ENCODE data around the gene YOD1.

Gene YOD1

GRCh38 chr1:207078578-207079132 lies 27.6 kb upstream of the YOD1 start:
- TF ChIP-seq GATA2 (IDR thresholded peaks at IDR 0.05; ENCODE audit: low read depth, low read length) (no peak), GATA3 (IDR thresholded peaks at IDR 0.05; ENCODE audit: low read depth, low read length) (no peak)

- no peak for TF ChIP-seq GATA3 (IDR thresholded peaks at IDR 0.05; ENCODE audit: low read depth, low read length)
- no peak for TF ChIP-seq GATA2 (IDR thresholded peaks at IDR 0.05; ENCODE audit: low read depth, low read length)
Measured at GRCh38 chr1:207077470-207078377, 26.7 kb upstream of the YOD1 start.

GRCh38 chr1:207077012-207077411 lies 26.0 kb upstream of the YOD1 start:
- TF ChIP-seq GATA2 (IDR thresholded peaks at IDR 0.05; ENCODE audit: low read depth, low read length) (no peak), GATA3 (IDR thresholded peaks at IDR 0.05; ENCODE audit: low read depth, low read length) (no peak)

GRCh38 chr1:207076181-207076955 lies 25.4 kb upstream of the YOD1 start:
- TF ChIP-seq GATA3 (IDR thresholded peaks at IDR 0.05; ENCODE audit: low read depth, low read length) (no peak), GATA2 (IDR thresholded peaks at IDR 0.05; ENCODE audit: low read depth, low read length) (no peak)

- TF ChIP-seq GATA2 (IDR thresholded peaks at IDR 0.05; ENCODE audit: low read depth, low read length) = no peak
- no peak for TF ChIP-seq GATA3 (IDR thresholded peaks at IDR 0.05; ENCODE audit: low read depth, low read length)
Measured at GRCh38 chr1:207073906-207074820, 23.2 kb upstream of the YOD1 start.

- TF ChIP-seq GATA3 (IDR thresholded peaks at IDR 0.05; ENCODE audit: low read depth, low read length) (no peak), GATA2 (IDR thresholded peaks at IDR 0.05; ENCODE audit: low read depth, low read length) (no peak)
Measured at GRCh38 chr1:207072233-207072632, 21.2 kb upstream of the YOD1 start.

GRCh38 chr1:207071426-207071825 lies 20.4 kb upstream of the YOD1 start:
- no peak for TF ChIP-seq GATA2 (IDR thresholded peaks at IDR 0.05; ENCODE audit: low read depth, low read length)
- TF ChIP-seq GATA3 (IDR thresholded peaks at IDR 0.05; ENCODE audit: low read depth, low read length) = no peak

GRCh38 chr1:207070811-207071210 lies 19.8 kb upstream of the YOD1 start:
- TF ChIP-seq GATA2 (IDR thresholded peaks at IDR 0.05; ENCODE audit: low read depth, low read length) (no peak), GATA3 (IDR thresholded peaks at IDR 0.05; ENCODE audit: low read depth, low read length) (no peak)

- TF ChIP-seq GATA3 (IDR thresholded peaks at IDR 0.05; ENCODE audit: low read depth, low read length) = no peak
- no peak for TF ChIP-seq GATA2 (IDR thresholded peaks at IDR 0.05; ENCODE audit: low read depth, low read length)
Measured at GRCh38 chr1:207069858-207070506, 19.0 kb upstream of the YOD1 start.

GRCh38 chr1:207069061-207069460 lies 18.1 kb upstream of the YOD1 start:
- TF ChIP-seq GATA2 (IDR thresholded peaks at IDR 0.05; ENCODE audit: low read depth, low read length) = no peak
- no peak for TF ChIP-seq GATA3 (IDR thresholded peaks at IDR 0.05; ENCODE audit: low read depth, low read length)

GRCh38 chr1:207067665-207068064 lies 16.7 kb upstream of the YOD1 start:
- TF ChIP-seq GATA2 (IDR thresholded peaks at IDR 0.05; ENCODE audit: low read depth, low read length) = no peak
- no peak for TF ChIP-seq GATA3 (IDR thresholded peaks at IDR 0.05; ENCODE audit: low read depth, low read length)

GRCh38 chr1:207067185-207067584 lies 16.2 kb upstream of the YOD1 start:
- TF ChIP-seq GATA3 (IDR thresholded peaks at IDR 0.05; ENCODE audit: low read depth, low read length) (no peak), GATA2 (IDR thresholded peaks at IDR 0.05; ENCODE audit: low read depth, low read length) (no peak)

GRCh38 chr1:207064561-207064960 lies 13.6 kb upstream of the YOD1 start:
- no peak for TF ChIP-seq GATA3 (IDR thresholded peaks at IDR 0.05; ENCODE audit: low read depth, low read length)
- TF ChIP-seq GATA2 (IDR thresholded peaks at IDR 0.05; ENCODE audit: low read depth, low read length) = no peak

Data from SH-SY5Y (cell line).